HepG2 (cell line): ENCODE results near the gene CMTM8. TPM values are rescaled to one million over a fixed set of nuclear protein-coding genes. Genes with fewer than 3 reads are reported as not detected.

Source experiments
- ATAC-seq: fragments of 200-7000 bp; cut with Tn5 transposase; 3 replicates; pipeline ENCODE4 v1.9.1; 2020; ENCODE audit warnings: mild to moderate bottlenecking, moderate library complexity
- BruUV-seq: library from RNA; stranded (reverse); fragments of 400-500 nt; replicated peaks from 2 replicates; lab custom pipeline; 2021; lab: Mats Ljungman, UMichigan
- CTCF ChIA-PET: fragments of 300-600 bp; formaldehyde crosslinking; extraction: SDS; loops from one replicate; lab custom pipeline; 2021; ENCODE audit warnings: low total read pairs, inconsistent platforms, low intra/inter-chr PET ratio; lab: Yijun Ruan, JAX
- POLR2A ChIA-PET: fragments of 350-600 bp; sonication (Branson Sonifier 250); formaldehyde crosslinking; loops from one replicate; lab custom pipeline; 2020; ENCODE audit warnings: antibody characterized with exemption, inconsistent platforms; lab: Yijun Ruan, JAX
- DNase-seq: peaks from one replicate; pipeline ENCODE4 v3.0.0-alpha.2; 2015; ENCODE audit warnings: low spot score
- FAIRE-seq: peaks from 3 replicates; lab custom pipeline; 2011; peaks lifted over from hg19 to GRCh38; lab: Jason Lieb, UNC
- H2AFZ ChIP-seq: one replicate; pipeline ENCODE4 v1.6.1; 2011; ENCODE audit warnings: low read length, inconsistent platforms
- H3K27ac ChIP-seq: fragments of 300-600 bp; 3 replicates; pipeline ENCODE4 v1.8.0; 2011; ENCODE audit warnings: mixed run types, mild to moderate bottlenecking, mixed read lengths, low read length, inconsistent platforms; ENCODE audit not compliant: insufficient read depth; ENCODE audit errors: extremely low read length
- H3K27me3 ChIP-seq, 2 experiments: fragments of 200-600 bp in 1 of 2; 2 replicates in 1 of 2; 3 replicates in 1 of 2; pipeline versions ENCODE4 v1.6.0 to v1.8.0; 2011; ENCODE audit warnings: low read length in 2 of 2, mild to moderate bottlenecking in 2 of 2, moderate library complexity in 2 of 2, inconsistent platforms in 1 of 2; ENCODE audit not compliant: insufficient read depth in 2 of 2, control insufficient read depth in 1 of 2
- H3K36me3 ChIP-seq, 2 experiments: fragments of 200-600 bp in 1 of 2; replicated peaks in 1 of 2; 2 replicates in 1 of 2; 3 replicates in 1 of 2; pipeline versions ENCODE4 v1.5.1 to v1.8.0; 2011; ENCODE audit warnings: low read length in 2 of 2, inconsistent platforms in 1 of 2; ENCODE audit not compliant: insufficient read depth in 2 of 2, control insufficient read depth in 1 of 2
- H3K4me1 ChIP-seq: 2 replicates; pipeline ENCODE4 v1.5.1; 2012; ENCODE audit warnings: low read length, inconsistent platforms; ENCODE audit not compliant: insufficient read depth
- H3K4me2 ChIP-seq: 2 replicates; pipeline ENCODE4 v1.6.0; 2011; ENCODE audit warnings: low read depth, low read length, inconsistent platforms
- H3K4me3 ChIP-seq, 3 experiments: fragments of 200-600 bp in 1 of 3; sonication (generic), shearing (Covaris generic) in 1 of 3; replicated peaks in 1 of 3; 2 replicates each; pipeline ENCODE4 v1.5.1; 2011 to 2016; ENCODE audit warnings: low read length in 3 of 3, inconsistent platforms in 2 of 3, low read depth in 2 of 3, mild to moderate bottlenecking in 2 of 3, control low read depth in 1 of 3, mixed read lengths in 1 of 3; ENCODE audit not compliant: insufficient read depth in 1 of 3
- H3K79me2 ChIP-seq: one replicate; pipeline ENCODE4 v1.6.1; 2011; ENCODE audit warnings: low read length, inconsistent platforms; ENCODE audit not compliant: insufficient read depth
- H3K9ac ChIP-seq: 2 replicates; pipeline ENCODE4 v1.6.0; 2011; ENCODE audit warnings: mild to moderate bottlenecking, low read depth, low read length, inconsistent platforms; ENCODE audit not compliant: insufficient read depth
- H3K9me3 ChIP-seq: 2 replicates; pipeline ENCODE4 v1.5.1; 2012; ENCODE audit warnings: mild to moderate bottlenecking, low read length
- H4K20me1 ChIP-seq: 2 replicates; pipeline ENCODE4 v1.6.0; 2011; ENCODE audit warnings: inconsistent platforms, mild to moderate bottlenecking, low read length, moderate library complexity; ENCODE audit not compliant: insufficient read depth
- CCDC6 ChIP-seq: sonication (generic); formaldehyde crosslinking; IDR thresholded peaks from 2 replicates; pipeline ENCODE4 v1.8.1; 2022; ENCODE audit warnings: mild to moderate bottlenecking, missing genetic modification reagents, moderate library complexity
- CEBPG ChIP-seq: IDR thresholded peaks from 2 replicates; pipeline ENCODE4 v1.6.1; 2016
- ETV5 ChIP-seq: IDR thresholded peaks from 2 replicates; pipeline ENCODE4 v1.6.1; 2018; ENCODE audit warnings: missing biosample characterization, missing genetic modification reagents, inconsistent platforms, borderline replicate concordance
- FOXO1 ChIP-seq: sonication (generic); formaldehyde crosslinking; IDR thresholded peaks from 2 replicates; pipeline ENCODE4 v1.4.0; 2020; ENCODE audit warnings: missing genetic modification reagents
- HOXA7 ChIP-seq: sonication (generic); formaldehyde crosslinking; IDR thresholded peaks from 2 replicates; pipeline ENCODE4 v1.8.1; 2022; ENCODE audit warnings: mild to moderate bottlenecking, missing genetic modification reagents, moderate library complexity
- KLF16 ChIP-seq, 2 experiments: sonication (generic) in 1 of 2; formaldehyde crosslinking in 1 of 2; IDR thresholded peaks; 2 replicates each; pipeline versions ENCODE4 v1.6.1 to v1.8.0; 2016 to 2023; ENCODE audit warnings: missing genetic modification reagents in 2 of 2, missing compliant biosample characterization in 1 of 2
- NFAT5 ChIP-seq: sonication (generic); formaldehyde crosslinking; IDR thresholded peaks from 2 replicates; pipeline ENCODE4 v1.4.0; 2020; ENCODE audit warnings: missing genetic modification reagents
- THYN1 ChIP-seq: sonication (generic); formaldehyde crosslinking; IDR thresholded peaks from 2 replicates; pipeline ENCODE4 v1.8.1; 2023; ENCODE audit warnings: low read depth, mild to moderate bottlenecking, moderate library complexity, missing genetic modification reagents, borderline replicate concordance
- ZBTB39 ChIP-seq: sonication (generic); formaldehyde crosslinking; IDR thresholded peaks from 2 replicates; pipeline ENCODE4 v1.5.0; 2020; ENCODE audit warnings: missing genetic modification reagents
- ZNF572 ChIP-seq: sonication (generic); formaldehyde crosslinking; IDR thresholded peaks from 2 replicates; pipeline ENCODE4 v1.5.1; 2020; ENCODE audit warnings: mild to moderate bottlenecking, missing genetic modification reagents
- WGBS: methylation state at CpG from one replicate; pipeline ENCODE4 v1.1.6; 2017; ENCODE audit warnings: low lambda C conversion rate; 5-methylcytosine and 5-hydroxymethylcytosine counted together
- in situ Hi-C: cut with HindIII; loops from 2 replicates; pipeline ENCODE4 v1.10.0; 2017; ENCODE audit warnings: low pct_unique_long_range_greater_than_20kb; ENCODE audit not compliant: extremely low pct_ligation_motif_present
- intact Hi-C: fragments of 100-400 bp; cut with micrococcal nuclease; formaldehyde crosslinking; loops from one replicate; pipeline ENCODE4 v1.10.0; 2022; ENCODE audit not compliant: unreplicated experiment
- polyA plus RNA-seq, 8 experiments: library from polyadenylated mRNA; depleted of rRNA in 3 of 8; stranded (reverse) in 7 of 8; unstranded in 1 of 8; fragments of >200 nt; fragmentation: Illumina TruSeq in 4 of 8; extraction: Trizol in 4 of 8; gene quantifications; 2 replicates each; pipeline versions ENCODE4 v1.2.1 to v1.2.3, GENCODE V29; 2011 to 2016; ENCODE audit warnings: low read depth in 4 of 8, missing spikeins in 1 of 8, mixed read lengths in 1 of 8; ENCODE audit not compliant: insufficient read depth in 1 of 8
- total RNA-seq, 5 experiments: library from RNA; depleted of rRNA; stranded (reverse); fragments of >200 nt; fragmentation: Illumina TruSeq; extraction: Trizol; gene quantifications; 2 replicates each; pipeline ENCODE4 v1.2.3, GENCODE V29; 2016; ENCODE audit warnings: low read depth in 1 of 5

Gene CMTM8
- total and polyA plus RNA-seq, 2 of the 13 experiments (the other 11 are each of a cell fraction or from before 2014, with no cell fraction given): 8.9 to 15.8 TPM

GRCh38 chr3:32246079-32246675 lies 7.7 kb downstream of the CMTM8 start:
- no peak for TF ChIP-seq FOXO1 (CRISPR knock-in tag)
- no peak for TF ChIP-seq KLF16 (CRISPR knock-in tag; IDR thresholded peaks at IDR 0.05)
- TF ChIP-seq CCDC6 (CRISPR knock-in tag): no peak
- TF ChIP-seq ETV5 (CRISPR knock-in tag): no peak
- no peak for TF ChIP-seq ZNF572 (CRISPR knock-in tag)
- Histone ChIP-seq H3K4me2 (no peak overlapping the region), H3K36me3 (peaks cover 0 to 8% of the 10 kb centered on the region in 2 experiments; a peak in 3 of 5 replicates), H3K9me3 (no peaks in the 10 kb centered on the region), H2AFZ (no peak overlapping the region), H3K4me1 (peaks cover 50% of the 10 kb centered on the region), H3K4me3 (no peak overlapping the region), H3K79me2 (peaks cover 53% of the 10 kb centered on the region), H3K27me3 (no peaks in the 10 kb centered on the region), H4K20me1 (no peaks in the 10 kb centered on the region), H3K9ac (no peak overlapping the region), H3K27ac (no peak overlapping the region)
- BruUV-seq: no TSS peak
- no peak for ATAC-seq
- ChIA-PET POLR2A (no interaction called here), CTCF (no interaction called here)
- no peak for FAIRE-seq
- no peak for DNase-seq
- in situ Hi-C loops: no loop called here
- intact Hi-C loops: no loop called here
- WGBS: 88% methylated on average over 4 of the region's 4 CpGs

- intact Hi-C loops: no loop called here
- H3K27ac ChIP-seq: no peak overlapping the region
- TF ChIP-seq ZBTB39 (CRISPR knock-in tag) (no peak), HOXA7 (CRISPR knock-in tag) (no peak), THYN1 (CRISPR knock-in tag) (no peak), NFAT5 (no peak), CEBPG (CRISPR knock-in tag) (peak; percentile 46; the same call in 1 of the 2 replicates)
These were observed 10.8 kb downstream of the CMTM8 start for GRCh38 chr3:32249184-32249782.

More at GRCh38 chr3:32249184-32249782, 10.8 kb downstream of the CMTM8 start:
- H3K9me3 ChIP-seq: no peaks in the 10 kb centered on the region
- peaks cover 47% of the 10 kb centered on the region for H3K79me2 ChIP-seq
- no TSS peak for BruUV-seq
- FAIRE-seq: no peak
- no peak overlapping the region for H3K4me3 ChIP-seq
- H2AFZ ChIP-seq: no peak overlapping the region
- in situ Hi-C loops: no loop called here
- CTCF ChIA-PET: no interaction called here
- no peak overlapping the region for H3K4me2 ChIP-seq
- POLR2A ChIA-PET: interaction anchor here (0.8 kb wide), 1 partner anchor 9 kb away, joined by 5 read pairs; no protein-coding TSS in a partner anchor
- H3K36me3 ChIP-seq: peaks cover 0 to 5% of the 10 kb centered on the region in 2 experiments; a peak in 3 of 5 replicates
- DNase-seq: no peak
- H3K9ac ChIP-seq: no peak overlapping the region
- H3K27me3 ChIP-seq: no peaks in the 10 kb centered on the region
- no peaks in the 10 kb centered on the region for H4K20me1 ChIP-seq
- no peak for ATAC-seq
- WGBS: 86% methylated on average over 4 of the region's 4 CpGs
- peaks cover 27% of the 10 kb centered on the region for H3K4me1 ChIP-seq
